Right lobe of liver (tissue), 6 donors: ENCODE results near the gene CORO2B. TPM values are rescaled to one million over a fixed set of nuclear protein-coding genes. Genes with fewer than 3 reads are reported as not detected.

Experiments used
- ATAC-seq, 4 donors: fragments of 200-7000 bp; cut with Tn5 transposase; one replicate each; pipeline ENCODE4 v1.9.1; 2020; ENCODE audit warnings: mild to moderate bottlenecking in 4 of 4, moderate library complexity in 4 of 4
- DNase-seq, 3 donors: peaks; one replicate each; pipeline ENCODE4 v3.0.0-alpha.2; 2020
- H3K27ac ChIP-seq, 3 donors: fragments of 200-600 bp; one replicate each; pipeline ENCODE4 v1.8.0; 2022
- H3K27me3 ChIP-seq, 2 donors: fragments of 200-600 bp; one replicate each; pipeline ENCODE4 v1.8.0; 2022
- H3K36me3 ChIP-seq, 4 donors: fragments of 200-600 bp; sonication (generic) in 1 of 4; one replicate each; pipeline versions ENCODE4 v1.5.1 to v1.8.0; 2017 to 2022; ENCODE audit warnings: control low read depth in 1 of 4
- H3K4me1 ChIP-seq, 4 donors: fragments of 200-600 bp; sonication (generic) in 1 of 4; one replicate each; pipeline versions ENCODE4 v1.5.1 to v1.8.0; 2017 to 2022; ENCODE audit warnings: control low read depth in 1 of 4
- H3K4me3 ChIP-seq, 3 donors: fragments of 200-600 bp; one replicate each; pipeline ENCODE4 v1.8.0; 2022
- H3K9me3 ChIP-seq, 4 donors: fragments of 200-600 bp; sonication (generic) in 1 of 4; one replicate each; pipeline versions ENCODE4 v1.5.1 to v1.8.0; 2017 to 2022; ENCODE audit warnings: control low read depth in 1 of 4
- CTCF ChIP-seq, 4 donors: fragments of 200-600 bp in 3 of 4; fragments of 450-650 bp in 1 of 4; IDR thresholded peaks; one replicate each; pipeline versions ENCODE4 v1.5.1 to v1.8.0; 2016 to 2022; ENCODE audit warnings: antibody characterized with exemption in 4 of 4, mild to moderate bottlenecking in 2 of 4
- POLR2A ChIP-seq: fragments of 450-650 bp; IDR thresholded peaks from one replicate; pipeline ENCODE4 v1.6.1; 2017; ENCODE audit warnings: antibody characterized with exemption, mild to moderate bottlenecking
- WGBS: methylation state at CpG from one replicate; pipeline ENCODE4 v1.1.6; 2018; ENCODE audit warnings: low coverage, low lambda C conversion rate; ENCODE audit not compliant: insufficient coverage; ENCODE audit errors: missing lambda C conversion rate; 5-methylcytosine and 5-hydroxymethylcytosine counted together
- intact Hi-C, 2 donors: fragments of 100-400 bp; cut with DNase I; formaldehyde crosslinking; loops; one replicate each; pipeline versions ENCODE4 v1.11.2 to v1.14.1; 2022
- total RNA-seq, 6 experiments: library from RNA; depleted of rRNA in 2 of 6; stranded (reverse); fragments of >200 nt in 2 of 6; fragmentation: NEBNext Ultra II Directional in 3 of 6; extraction: Animal tissue kit (Norgen Biotek cat#: 25700) in 3 of 6; gene quantifications; one replicate each; pipeline versions ENCODE4 v1.1.0 to v1.2.4, GENCODE V29; 2016 to 2023
- donor health status: DM: no; HTN: yes; CAD: no.
- donor health status: DM: no; HTN: no; CAD: no.
- donor health status: DM: no; HTN: no; CAD: no.
- donor health status: DM: no; HTN: yes; CAD: no.
- donor health status: DM: no; HTN: yes; CAD: no.

The CORO2B gene
- total RNA-seq, 6 experiments from 2014 or later: 0.18 to 0.68 (median 0.41) TPM

- Histone ChIP-seq H3K4me1 (no peaks in the 10 kb centered on the region), H3K27ac (no peak overlapping the region), H3K36me3 (no peaks in the 10 kb centered on the region), H3K27me3 (no peaks in the 10 kb centered on the region), H3K9me3 (no peaks in the 10 kb centered on the region), H3K4me3 (no peak overlapping the region)
- no peak for TF ChIP-seq POLR2A
- TF ChIP-seq CTCF (IDR thresholded peaks at IDR 0.05): no peak
- ATAC-seq (no peak), DNase-seq (no peak)
- intact Hi-C loops: no loop called here
- WGBS: 67% methylated on average over 7 of the region's 7 CpGs
Observed at GRCh38 chr15:68537506-68537905, 41.3 kb upstream of the CORO2B start.

DNA sequence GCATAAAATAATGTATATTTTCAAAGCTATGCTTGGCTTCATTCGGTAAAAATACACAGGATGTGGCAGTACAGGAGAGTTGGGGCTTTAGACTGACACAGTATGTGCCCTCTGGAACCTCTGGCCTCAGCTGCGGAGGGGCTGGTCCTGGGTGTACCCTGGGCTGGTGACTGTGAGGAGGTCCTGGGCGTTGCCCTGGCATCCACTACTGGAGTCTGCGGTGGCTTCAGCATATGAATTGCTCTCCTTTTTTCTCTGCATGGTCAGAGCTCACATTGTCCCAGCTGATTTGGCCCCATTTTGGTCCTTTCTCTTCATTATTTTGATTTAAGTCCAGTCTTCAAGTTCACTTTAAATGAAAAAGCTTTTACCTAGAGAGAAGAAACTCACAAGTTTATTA is 40.5 kb upstream of the CORO2B start:
- intact Hi-C loops: no loop called here
- Histone ChIP-seq H3K4me3 (no peak overlapping the region), H3K27ac (no peak overlapping the region), H3K4me1 (no peaks in the 10 kb centered on the region), H3K36me3 (no peaks in the 10 kb centered on the region), H3K9me3 (no peaks in the 10 kb centered on the region), H3K27me3 (no peaks in the 10 kb centered on the region)
- no peak for ATAC-seq
- TF ChIP-seq POLR2A: no peak
- TF ChIP-seq CTCF (IDR thresholded peaks at IDR 0.05): no peak
- 89% methylated on average over 1 of the region's 4 CpGs for WGBS
- no peak for DNase-seq

- no peak overlapping the region for H3K27ac ChIP-seq
- no peaks in the 10 kb centered on the region for H3K9me3 ChIP-seq
- no peaks in the 10 kb centered on the region for H3K27me3 ChIP-seq
- WGBS: 65% methylated on average over 8 of the region's 9 CpGs
- H3K4me1 ChIP-seq: no peaks in the 10 kb centered on the region
- no peak for ATAC-seq
- no peaks in the 10 kb centered on the region for H3K36me3 ChIP-seq
- intact Hi-C loops: no loop called here
- H3K4me3 ChIP-seq: no peak overlapping the region
- TF ChIP-seq CTCF (IDR thresholded peaks at IDR 0.05): no peak
- TF ChIP-seq POLR2A: no peak
- no peak for DNase-seq
Observed at GRCh38 chr15:68541743-68542142, 37.0 kb upstream of the CORO2B start.

DNA sequence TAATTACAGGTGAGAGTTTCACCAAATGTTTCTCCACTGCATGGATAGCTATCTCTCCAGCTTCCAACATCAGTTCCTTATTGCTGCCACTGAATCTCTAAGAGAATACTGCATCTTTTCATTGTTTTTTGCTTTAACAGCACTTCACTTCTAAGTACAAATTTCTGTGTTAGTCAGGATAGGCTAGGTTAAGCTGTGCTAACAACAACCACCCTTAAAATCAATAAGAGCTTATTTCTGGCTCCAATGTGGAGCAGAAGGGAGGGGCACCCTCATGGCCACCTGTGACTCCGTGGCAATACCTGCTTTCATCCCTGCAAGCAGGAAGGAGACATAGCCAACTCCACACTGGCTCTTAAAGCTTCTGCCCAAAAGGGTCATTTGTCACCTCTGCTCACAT is 36.4 kb upstream of the CORO2B start:
- DNase-seq: no peak
- intact Hi-C loops: no loop called here
- Histone ChIP-seq H3K27ac (no peak overlapping the region), H3K27me3 (no peaks in the 10 kb centered on the region), H3K4me1 (no peaks in the 10 kb centered on the region), H3K4me3 (no peak overlapping the region), H3K9me3 (no peaks in the 10 kb centered on the region), H3K36me3 (no peaks in the 10 kb centered on the region)
- WGBS: 63% methylated on average over 1 of the region's 1 CpG
- TF ChIP-seq CTCF (IDR thresholded peaks at IDR 0.05) (no peak), POLR2A (no peak)
- no peak for ATAC-seq

- Histone ChIP-seq H3K27ac (no peak overlapping the region), H3K4me1 (no peaks in the 10 kb centered on the region), H3K36me3 (no peaks in the 10 kb centered on the region), H3K27me3 (no peaks in the 10 kb centered on the region), H3K9me3 (no peaks in the 10 kb centered on the region), H3K4me3 (no peak overlapping the region)
- DNase-seq: no peak
- intact Hi-C loops: no loop called here
- 30% methylated on average over 2 of the region's 4 CpGs for WGBS
- no peak for TF ChIP-seq POLR2A
- no peak for TF ChIP-seq CTCF (IDR thresholded peaks at IDR 0.05)
- ATAC-seq: no peak
Observed at GRCh38 chr15:68542771-68543164, 36.0 kb upstream of the CORO2B start.
